NB4 (cell line): ENCODE measurements around the gene CES3.
"Not testable (repeated sequence)": the region's sequence is repeated elsewhere in the genome, so short reads cannot be mapped to it uniquely, and the experiment has no call there.

Experiments
- DNase-seq: peaks from one replicate; pipeline ENCODE4 v3.0.0; 2010; ENCODE audit warnings: low read depth
- H3K4me3 ChIP-seq: one replicate; pipeline ENCODE4 v1.5.1; 2011; ENCODE audit warnings: mild to moderate bottlenecking, low read depth, low read length, moderate library complexity
- CTCF ChIP-seq: IDR thresholded peaks from one replicate; pipeline ENCODE4 v1.5.1; 2012; ENCODE audit warnings: low read depth, low read length
- MYC ChIP-seq: IDR thresholded peaks from 2 replicates; pipeline ENCODE4 v1.6.1; 2011; ENCODE audit warnings: low read depth, low read length
- POLR2A ChIP-seq: IDR thresholded peaks from 2 replicates; pipeline ENCODE4 v1.6.1; 2011; ENCODE audit warnings: mild to moderate bottlenecking; ENCODE audit not compliant: insufficient read length; ENCODE audit errors: extremely low read depth
- TF ChIP-seq, protein P1 (sequence below): IDR thresholded peaks from 2 replicates; pipeline ENCODE4 v1.6.1; 2011; ENCODE audit warnings: low read depth, low read length

CES3 gene

DNA sequence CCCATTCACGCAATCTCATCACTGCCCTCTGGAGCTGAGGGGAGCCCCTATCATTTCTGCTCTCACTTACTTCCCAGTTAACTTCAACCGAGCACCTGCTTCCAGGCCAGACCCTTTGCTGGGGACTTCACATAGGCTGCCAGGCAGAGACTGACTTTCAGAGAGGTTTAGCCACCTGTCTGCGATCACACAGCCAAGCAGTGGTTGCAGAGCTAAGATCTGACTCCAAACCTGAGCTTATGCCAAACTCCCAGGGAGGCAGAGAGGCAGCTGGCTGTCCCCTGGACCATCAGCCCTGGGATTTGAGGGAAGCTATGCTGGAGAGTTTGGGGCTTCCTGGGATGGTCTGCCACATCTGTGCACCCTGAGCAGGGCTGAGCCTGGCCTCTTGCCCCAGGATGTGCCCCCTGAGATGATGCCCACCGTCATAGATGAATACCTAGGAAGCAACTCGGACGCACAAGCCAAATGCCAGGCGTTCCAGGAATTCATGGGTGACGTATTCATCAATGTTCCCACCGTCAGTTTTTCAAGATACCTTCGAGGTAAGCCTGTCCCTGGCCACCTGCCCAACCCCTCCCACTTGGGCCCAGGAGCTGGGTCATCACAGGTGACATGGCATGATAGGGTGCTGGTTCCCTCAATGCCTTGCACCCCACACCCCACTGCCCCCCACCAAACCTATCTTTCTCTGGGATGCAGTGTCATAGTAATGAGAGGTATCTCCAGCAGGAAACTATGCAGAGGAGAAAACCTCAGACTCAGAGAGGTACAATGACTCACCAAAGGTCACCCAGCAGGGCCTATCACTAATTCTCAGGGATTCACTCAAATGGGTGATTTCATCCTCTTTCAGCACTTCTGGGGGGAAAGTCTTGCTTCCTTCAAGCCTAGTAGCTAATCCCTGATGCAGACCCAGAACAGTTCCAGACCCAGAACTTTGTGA is 10.0 kb downstream of the CES3 start:
- TF ChIP-seq, protein P1, sequence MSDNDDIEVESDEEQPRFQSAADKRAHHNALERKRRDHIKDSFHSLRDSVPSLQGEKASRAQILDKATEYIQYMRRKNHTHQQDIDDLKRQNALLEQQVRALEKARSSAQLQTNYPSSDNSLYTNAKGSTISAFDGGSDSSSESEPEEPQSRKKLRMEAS = no peak
- no peak for TF ChIP-seq POLR2A
- no peak for TF ChIP-seq MYC
- TF ChIP-seq CTCF = no peak
- no peak overlapping the region for H3K4me3 ChIP-seq
- DNase-seq = no peak

DNA sequence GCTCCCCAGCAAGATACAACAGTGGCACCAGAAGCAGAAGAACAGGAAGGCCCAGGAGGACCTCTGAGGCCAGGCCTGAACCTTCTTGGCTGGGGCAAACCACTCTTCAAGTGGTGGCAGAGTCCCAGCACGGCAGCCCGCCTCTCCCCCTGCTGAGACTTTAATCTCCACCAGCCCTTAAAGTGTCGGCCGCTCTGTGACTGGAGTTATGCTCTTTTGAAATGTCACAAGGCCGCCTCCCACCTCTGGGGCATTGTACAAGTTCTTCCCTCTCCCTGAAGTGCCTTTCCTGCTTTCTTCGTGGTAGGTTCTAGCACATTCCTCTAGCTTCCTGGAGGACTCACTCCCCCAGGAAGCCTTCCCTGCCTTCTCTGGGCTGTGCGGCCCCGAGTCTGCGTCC is 11.9 kb downstream of the CES3 start:
- TF ChIP-seq, protein P1 = no peak
- TF ChIP-seq MYC (no peak), POLR2A (no peak), CTCF (no peak)
- no peak overlapping the region for H3K4me3 ChIP-seq
- DNase-seq = peak; percentile 43

GRCh38 chr16:66973716-66974115 is 12.7 kb downstream of the CES3 start:
- TF ChIP-seq POLR2A = no peak
- TF ChIP-seq, protein P1 = no peak
- no peak for TF ChIP-seq CTCF
- TF ChIP-seq MYC = no peak
- no peak for DNase-seq

GRCh38 chr16:66974156-66974931 is 13.3 kb downstream of the CES3 start:
- H3K4me3 ChIP-seq, DNase-seq: not testable (repeated sequence)

More at GRCh38 chr16:66973716-66974115, 12.7 kb downstream of the CES3 start:
- no peak overlapping the region for H3K4me3 ChIP-seq

- peak; percentile 36 for DNase-seq
- not testable (repeated sequence) for H3K4me3 ChIP-seq
Observed at GRCh38 chr16:66974932-66975246, 13.8 kb downstream of the CES3 start.

DNA sequence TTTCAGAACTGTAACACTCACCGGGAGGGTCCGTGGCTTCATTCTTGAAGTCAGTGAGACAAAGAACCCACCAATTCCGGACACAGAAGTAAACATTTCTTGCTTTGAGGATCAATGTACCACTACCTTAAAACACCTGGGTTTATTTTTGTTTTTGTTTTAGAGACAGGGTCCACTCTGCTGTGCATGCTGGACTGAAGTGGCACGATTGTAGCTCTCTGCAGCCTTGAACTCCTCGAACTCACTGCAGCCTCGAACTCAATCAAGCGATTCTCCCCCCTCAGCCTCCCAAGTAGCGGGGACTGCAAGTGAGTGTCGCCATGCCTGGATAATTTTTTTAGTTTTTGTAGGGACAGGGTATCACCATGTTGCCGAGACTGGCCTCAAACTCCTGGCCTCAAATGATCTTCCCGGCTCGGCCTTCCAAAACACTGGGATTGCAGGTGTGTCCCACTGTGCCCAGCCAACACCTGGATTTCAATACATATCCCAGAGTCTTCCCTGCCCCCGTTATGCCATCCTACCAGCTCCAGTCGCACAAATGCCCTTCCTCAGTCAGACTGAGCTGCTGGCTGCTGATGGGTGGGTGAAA is 14.3 kb downstream of the CES3 start:
- no peak overlapping the region for H3K4me3 ChIP-seq
- DNase-seq = no peak
- TF ChIP-seq CTCF (no peak), MYC (no peak), POLR2A (no peak)
- TF ChIP-seq, protein P1 = no peak

DNA sequence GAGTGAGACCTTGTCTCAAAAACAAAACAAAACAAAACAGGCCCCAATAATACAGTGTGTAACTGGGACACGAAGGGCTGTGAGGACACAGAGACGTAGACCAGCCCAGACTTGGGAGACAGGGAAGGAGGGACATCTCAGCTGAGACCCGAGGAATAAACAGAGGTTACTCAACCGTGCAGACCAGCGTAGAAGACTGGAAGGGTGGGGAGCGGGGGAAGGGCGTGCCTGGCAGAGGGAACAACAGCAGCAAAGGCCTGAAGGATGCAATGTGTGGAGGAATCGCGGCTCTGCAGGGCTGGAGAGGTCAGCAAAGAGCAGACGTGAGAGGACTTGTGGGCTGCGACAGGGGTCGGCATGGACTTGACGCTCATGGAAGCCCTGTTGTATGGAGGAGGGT is 15.7 kb downstream of the CES3 start:
- H3K4me3 ChIP-seq = no peak overlapping the region
- DNase-seq = no peak
- no peak for TF ChIP-seq MYC
- TF ChIP-seq, protein P1 = no peak
- TF ChIP-seq POLR2A = no peak
- no peak for TF ChIP-seq CTCF
